Adrenal gland (tissue), 12 donors: ENCODE results near the gene TMEM101. TPM values are rescaled to one million over a fixed set of nuclear protein-coding genes. Genes with fewer than 3 reads are reported as not detected.
"Not testable (repeated sequence)": the region's sequence is repeated elsewhere in the genome, so short reads cannot be mapped to it uniquely, and the experiment has no call there.

Experiments used
- DNase-seq, 7 donors: peaks; one replicate each; pipeline ENCODE4 v3.0.0-alpha.2; 2019 to 2020
- H3K27ac ChIP-seq, 5 donors: fragments of 200-600 bp; sonication (generic) in 4 of 5; 1 replicate in 3 of 5; 2 replicates in 2 of 5; pipeline versions ENCODE4 v1.5.1 to v1.8.0; 2016 to 2020; ENCODE audit warnings: mild to moderate bottlenecking in 1 of 5
- H3K27me3 ChIP-seq: fragments of 200-600 bp; 2 replicates; pipeline ENCODE4 v1.8.0; 2021
- H3K36me3 ChIP-seq, 2 donors: fragments of 200-600 bp; replicated peaks in 1 of 2; 1 replicate in 1 of 2; 2 replicates in 1 of 2; pipeline versions ENCODE4 v1.5.1 to v1.8.0; 2018 to 2022
- H3K4me1 ChIP-seq, 2 donors: fragments of 200-600 bp; replicated peaks in 1 of 2; 1 replicate in 1 of 2; 2 replicates in 1 of 2; pipeline versions ENCODE4 v1.5.1 to v1.8.0; 2018 to 2021
- H3K4me3 ChIP-seq, 4 donors: fragments of 200-600 bp; sonication (generic) in 3 of 4; one replicate each; pipeline ENCODE4 v1.5.1; 2016 to 2018
- H3K9me3 ChIP-seq, 3 donors: fragments of 200-600 bp; sonication (generic) in 1 of 3; replicated peaks in 1 of 3; 1 replicate in 2 of 3; 2 replicates in 1 of 3; pipeline versions ENCODE4 v1.5.1 to v1.8.0; 2016 to 2021
- POLR2A ChIP-seq, 2 donors: fragments of 450-650 bp; IDR thresholded peaks; one replicate each; pipeline ENCODE4 v1.6.1; 2017; ENCODE audit warnings: antibody characterized with exemption in 2 of 2, mild to moderate bottlenecking in 2 of 2, moderate library complexity in 1 of 2
- WGBS, 4 donors: extraction: QIAGEN DNeasy Blood & Tissue Kit in 2 of 4; methylation state at CpG; one replicate each; pipeline versions ENCODE4 v1.1.5 to v1.1.7; 2013 to 2017; 5-methylcytosine and 5-hydroxymethylcytosine counted together
- intact Hi-C, 2 donors: fragments of 100-400 bp; cut with DNase I; formaldehyde crosslinking; loops; one replicate each; pipeline versions ENCODE4 v1.14.1 to v1.15.0; 2022 to 2023
- polyA plus RNA-seq, 3 donors: library from polyadenylated mRNA; stranded (reverse); fragments of 200-250 nt in 2 of 3; fragments of 350-450 nt in 1 of 3; fragmentation: Illumina TruSeq in 1 of 3; extraction: RNeasy Lipid Tissue Mini Kit (QIAGEN cat#74804) in 1 of 3; gene quantifications; one replicate each; pipeline ENCODE4 v1.2.3, GENCODE V29; 2013 to 2014
- small RNA-seq, 2 donors: library from RNA; depleted of rRNA; stranded (forward); fragments of <200 nt; gene quantifications; one replicate each; pipeline ENCODE3, GENCODE V24; 2016
- total RNA-seq, 9 donors: library from RNA; depleted of rRNA in 4 of 9; stranded (reverse); fragments of >200 nt in 4 of 9; fragments of 120-200 nt in 1 of 9; fragmentation: NEBNext Ultra II Directional in 1 of 9; extraction: Animal tissue kit (Norgen Biotek cat#: 25700) in 1 of 9; gene quantifications; one replicate each; pipeline versions ENCODE4 v1.1.0 to v1.2.4, GENCODE V29; 2013 to 2023
- TF ChIP-seq, protein P1 (sequence below), 6 experiments: fragments of 450-650 bp in 4 of 6; fragments of 200-600 bp in 2 of 6; sonication (generic) in 1 of 6; IDR thresholded peaks; 1 replicate in 5 of 6; 2 replicates in 1 of 6; pipeline versions ENCODE4 v1.5.1 to v1.8.0; 2016 to 2021; ENCODE audit warnings: antibody characterized with exemption in 6 of 6, mild to moderate bottlenecking in 2 of 6, moderate library complexity in 1 of 6
- donor health status: healthy with polysubstance abuse.
- donor health status: Bipolar disorder and iron deficiency.
- donor health status: DM: yes; HTN: yes; CAD: no.
- donor health status: DM: no; HTN: no; CAD: no.
- donor health status: DM: no; HTN: no; CAD: no.
- donor health status: DM: yes; HTN: yes; CAD: no.

The TMEM101 gene
- total and polyA plus RNA-seq, 12 donors: 12.4 to 52.5 (median 31.6) TPM

DNA sequence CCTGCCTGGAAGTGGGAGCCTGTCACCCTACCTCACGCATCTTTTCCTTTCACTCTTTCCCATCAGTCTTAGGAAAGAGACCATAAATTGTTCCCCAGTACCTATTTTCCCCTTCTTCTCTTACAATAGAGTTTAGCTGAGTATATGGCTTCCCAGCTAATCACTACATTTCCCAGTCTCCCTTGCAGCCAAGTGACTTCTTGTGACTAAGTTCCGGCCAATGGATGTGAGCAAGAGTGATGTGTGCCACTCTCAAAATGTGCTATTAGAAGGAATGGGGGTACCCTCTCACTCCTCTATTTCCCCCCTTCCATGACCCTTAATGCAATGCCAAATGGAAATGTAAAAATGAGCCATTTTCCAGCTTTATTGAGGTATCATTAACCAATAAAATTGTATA, 52.8 kb downstream of the TMEM101 start:
- 68 to 72% (median 69%) methylated on average over 2 of the region's 2 CpGs for WGBS, 4 donors
- no peaks in the 10 kb centered on the region for H3K4me1 ChIP-seq
- intact Hi-C loops: no loop called here

DNA sequence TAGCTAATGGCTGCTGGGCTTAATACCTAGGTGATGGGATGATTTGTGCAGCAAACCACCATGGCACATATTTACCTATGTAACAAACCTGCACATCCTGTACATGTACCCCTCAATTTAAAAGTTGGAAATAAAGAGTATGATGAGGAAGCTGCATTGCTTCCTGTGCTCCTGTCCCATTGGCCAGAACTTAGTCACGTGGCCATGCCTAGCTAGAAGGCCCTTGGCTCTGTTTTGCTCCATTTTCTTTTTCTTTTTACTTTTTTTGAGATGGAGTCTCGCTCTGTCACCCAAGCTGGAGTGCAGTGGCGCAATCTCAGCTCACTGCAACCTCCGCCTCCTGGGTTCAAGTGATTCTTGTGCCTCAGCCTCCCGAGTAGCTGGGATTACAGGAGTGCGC, 53.5 kb downstream of the TMEM101 start:
- H3K27me3 ChIP-seq, H3K36me3 ChIP-seq, intact Hi-C loops, H3K9me3 ChIP-seq, H3K4me3 ChIP-seq, H3K27ac ChIP-seq, H3K4me1 ChIP-seq, DNase-seq: not testable (repeated sequence)
- WGBS, 4 donors: 74 to 93% (median 92%) methylated on average over 5 to 6 of the region's 6 CpGs

More for the DNA sequence above, 52.8 kb downstream of the TMEM101 start:
- no peak overlapping the region for H3K4me3 ChIP-seq
- TF ChIP-seq POLR2A (IDR thresholded peaks at IDR 0.05): no peak
- TF ChIP-seq, protein P1, sequence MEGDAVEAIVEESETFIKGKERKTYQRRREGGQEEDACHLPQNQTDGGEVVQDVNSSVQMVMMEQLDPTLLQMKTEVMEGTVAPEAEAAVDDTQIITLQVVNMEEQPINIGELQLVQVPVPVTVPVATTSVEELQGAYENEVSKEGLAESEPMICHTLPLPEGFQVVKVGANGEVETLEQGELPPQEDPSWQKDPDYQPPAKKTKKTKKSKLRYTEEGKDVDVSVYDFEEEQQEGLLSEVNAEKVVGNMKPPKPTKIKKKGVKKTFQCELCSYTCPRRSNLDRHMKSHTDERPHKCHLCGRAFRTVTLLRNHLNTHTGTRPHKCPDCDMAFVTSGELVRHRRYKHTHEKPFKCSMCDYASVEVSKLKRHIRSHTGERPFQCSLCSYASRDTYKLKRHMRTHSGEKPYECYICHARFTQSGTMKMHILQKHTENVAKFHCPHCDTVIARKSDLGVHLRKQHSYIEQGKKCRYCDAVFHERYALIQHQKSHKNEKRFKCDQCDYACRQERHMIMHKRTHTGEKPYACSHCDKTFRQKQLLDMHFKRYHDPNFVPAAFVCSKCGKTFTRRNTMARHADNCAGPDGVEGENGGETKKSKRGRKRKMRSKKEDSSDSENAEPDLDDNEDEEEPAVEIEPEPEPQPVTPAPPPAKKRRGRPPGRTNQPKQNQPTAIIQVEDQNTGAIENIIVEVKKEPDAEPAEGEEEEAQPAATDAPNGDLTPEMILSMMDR (IDR thresholded peaks at IDR 0.05): no peak
- no peak overlapping the region for H3K27ac ChIP-seq
- H3K36me3 ChIP-seq: no peaks in the 10 kb centered on the region
- H3K9me3 ChIP-seq: no peaks in the 10 kb centered on the region
- DNase-seq: no peak
- no peaks in the 10 kb centered on the region for H3K27me3 ChIP-seq

Small RNAs within 50 kb of the gene (small RNA-seq; reads per million reads assigned to genes)
- gene RF00012: 0 reads per million in 2 donors

Other genes starting within 250 kb of the TMEM101 start
- 100 to 1,000 TPM in 2 of 9 donors, 10 to 100 TPM in 7; 56.3 to 136 (median 76.8) TPM for gene DUSP3, start 236.0 kb downstream of the TMEM101 start, total RNA-seq
- gene DUSP3, start 236.0 kb downstream of the TMEM101 start, polyA plus RNA-seq: 100 to 1,000 TPM in 2 of 3 donors, 10 to 100 TPM in 1; 69.8 to 108 (median 104) TPM
- under 1 TPM in 2 of 9 donors, not detected in 7; under 0.01 to 0.28 TPM for gene CFAP97D1, start 234.5 kb downstream of the TMEM101 start, total RNA-seq
- not detected for gene CFAP97D1, start 234.5 kb downstream of the TMEM101 start, polyA plus RNA-seq
- gene MPP3, start 181.8 kb downstream of the TMEM101 start, total RNA-seq: 10 to 100 TPM in 1 of 9 donors, 1 to 10 TPM in 6, under 1 TPM in 2; 0.60 to 10.6 (median 3.4) TPM
- 1 to 10 TPM; 2.5 to 7.6 (median 4.6) TPM for gene MPP3, start 181.8 kb downstream of the TMEM101 start, polyA plus RNA-seq
- 1 to 10 TPM in 8 of 9 donors, under 1 TPM in 1; 0.78 to 5.2 (median 2.8) TPM for gene CD300LG, start 167.8 kb downstream of the TMEM101 start, total RNA-seq
- 1 to 10 TPM; 1.2 to 7.3 (median 1.5) TPM for gene CD300LG, start 167.8 kb downstream of the TMEM101 start, polyA plus RNA-seq
- 10 to 100 TPM in 1 of 9 donors, 1 to 10 TPM in 6, under 1 TPM in 2; 0.29 to 16.0 (median 2.0) TPM for gene MPP2, start 107.4 kb downstream of the TMEM101 start, total RNA-seq
- gene MPP2, start 107.4 kb downstream of the TMEM101 start, polyA plus RNA-seq: 1 to 10 TPM; 1.2 to 4.1 (median 3.0) TPM
- not detected for gene PPY, start 72.5 kb downstream of the TMEM101 start, total RNA-seq
- gene PPY, start 72.5 kb downstream of the TMEM101 start, polyA plus RNA-seq: not detected
- gene PYY, start 61.0 kb downstream of the TMEM101 start, total RNA-seq: under 1 TPM in 1 of 9 donors, not detected in 8; 0.43 TPM
- not detected for gene PYY, start 61.0 kb downstream of the TMEM101 start, polyA plus RNA-seq
- 1 to 10 TPM in 6 of 9 donors, under 1 TPM in 3; 0.22 to 4.4 (median 1.2) TPM for gene NAGS, start 10.3 kb downstream of the TMEM101 start, total RNA-seq
- gene NAGS, start 10.3 kb downstream of the TMEM101 start, polyA plus RNA-seq: under 1 TPM; 0.37 to 0.88 (median 0.72) TPM
- 10 to 100 TPM; 19.8 to 53.0 (median 37.7) TPM for gene LSM12, start 51.7 kb upstream of the TMEM101 start, total RNA-seq
- gene LSM12, start 51.7 kb upstream of the TMEM101 start, polyA plus RNA-seq: 10 to 100 TPM; 28.9 to 54.7 (median 37.0) TPM
- gene G6PC3, start 55.8 kb upstream of the TMEM101 start, total RNA-seq: 100 to 1,000 TPM in 2 of 9 donors, 10 to 100 TPM in 7; 51.2 to 114 (median 80.6) TPM
- gene G6PC3, start 55.8 kb upstream of the TMEM101 start, polyA plus RNA-seq: 100 to 1,000 TPM in 2 of 3 donors, 10 to 100 TPM in 1; 95.0 to 254 (median 207) TPM
- gene HDAC5, start 108.7 kb upstream of the TMEM101 start, total RNA-seq: 100 to 1,000 TPM in 3 of 9 donors, 10 to 100 TPM in 6; 15.1 to 144 (median 71.7) TPM
- gene HDAC5, start 108.7 kb upstream of the TMEM101 start, polyA plus RNA-seq: 100 to 1,000 TPM in 1 of 3 donors, 10 to 100 TPM in 1, 1 to 10 TPM in 1; 4.8 to 102 (median 83.0) TPM
- 1 to 10 TPM in 3 of 9 donors, under 1 TPM in 5, not detected in 1; 0.49 to 2.6 (median 0.91) TPM for gene HROB, start 127.0 kb upstream of the TMEM101 start, total RNA-seq
- gene HROB, start 127.0 kb upstream of the TMEM101 start, polyA plus RNA-seq: 1 to 10 TPM in 2 of 3 donors, under 1 TPM in 1; 0.42 to 2.6 (median 1.5) TPM
- gene ASB16, start 155.7 kb upstream of the TMEM101 start, total RNA-seq: under 1 TPM in 7 of 9 donors, not detected in 2; 0.22 to 0.83 (median 0.39) TPM
- under 1 TPM; 0.13 to 0.48 (median 0.16) TPM for gene ASB16, start 155.7 kb upstream of the TMEM101 start, polyA plus RNA-seq
- 10 to 100 TPM; 21.8 to 48.6 (median 38.7) TPM for gene TMUB2, start 172.0 kb upstream of the TMEM101 start, total RNA-seq
- 10 to 100 TPM; 22.8 to 89.3 (median 79.1) TPM for gene TMUB2, start 172.0 kb upstream of the TMEM101 start, polyA plus RNA-seq
- 10 to 100 TPM; 21.3 to 61.4 (median 48.9) TPM for gene ATXN7L3, start 184.9 kb upstream of the TMEM101 start, total RNA-seq
- gene ATXN7L3, start 184.9 kb upstream of the TMEM101 start, polyA plus RNA-seq: 10 to 100 TPM; 19.6 to 81.4 (median 47.1) TPM
- gene UBTF, start 204.7 kb upstream of the TMEM101 start, total RNA-seq: 10 to 100 TPM; 42.8 to 92.6 (median 65.5) TPM
- 10 to 100 TPM; 37.1 to 80.6 (median 51.3) TPM for gene UBTF, start 204.7 kb upstream of the TMEM101 start, polyA plus RNA-seq